COR-L47 (cell line): Measurements from ENCODE around the gene RPS24.
A peak's percentile ranks its signal among the peaks of the same experiment; 100 is the strongest.

Source experiments
- DNase-seq: peaks from one replicate; lab custom pipeline; 2025; lab: John Stamatoyannopoulos, UW

Gene RPS24

DNA sequence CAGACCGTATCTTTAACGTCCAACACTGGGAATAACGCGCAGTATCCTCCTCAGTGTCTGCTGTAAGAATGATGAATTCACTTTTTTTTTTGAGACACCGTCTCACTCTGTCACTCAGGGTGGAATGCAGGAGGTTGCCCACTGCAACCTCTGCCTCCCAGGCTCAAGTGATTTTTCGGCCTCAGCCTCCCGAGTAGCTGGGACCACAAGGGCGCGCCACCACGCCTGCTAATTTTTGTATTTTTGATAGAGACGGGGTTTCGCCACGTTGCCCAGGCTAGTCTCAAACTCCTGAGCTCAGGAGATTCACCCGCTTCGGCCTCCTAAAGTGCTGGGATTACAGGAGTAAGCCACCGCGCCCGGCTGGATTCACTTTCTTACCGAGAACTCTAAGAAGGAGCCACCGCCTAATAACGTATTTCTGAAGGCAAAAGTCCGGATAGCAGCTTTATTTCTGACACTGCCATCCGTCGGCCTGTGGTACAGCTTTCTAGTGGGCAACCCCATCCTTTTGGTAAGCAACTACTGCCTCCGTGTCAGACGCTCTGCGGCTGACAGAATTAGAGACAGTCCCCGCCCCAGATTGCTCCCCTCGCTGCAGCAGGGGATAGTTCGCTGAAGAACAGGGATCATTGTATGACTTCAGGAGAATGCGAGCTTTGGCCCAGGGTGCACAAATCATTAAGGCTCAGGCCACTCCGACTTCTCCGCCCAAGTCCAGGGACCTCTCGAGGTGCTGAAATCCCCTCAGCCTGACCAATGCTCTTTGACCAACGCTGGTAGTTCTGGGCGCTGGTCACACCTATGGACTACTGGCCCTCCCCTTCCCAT is 5.0 kb upstream of the RPS24 start:
- DNase-seq = no peak

GRCh38 chr10:78029269-78030226 is 4.1 kb upstream of the RPS24 start, which contains the start of gene POLR3A:
Gene POLR3A, minus strand, starts transcription at chr10:78029515. Its CDS starts 108 bp downstream, at chr10:78029407.
- peak; percentile 83 for DNase-seq

DNA sequence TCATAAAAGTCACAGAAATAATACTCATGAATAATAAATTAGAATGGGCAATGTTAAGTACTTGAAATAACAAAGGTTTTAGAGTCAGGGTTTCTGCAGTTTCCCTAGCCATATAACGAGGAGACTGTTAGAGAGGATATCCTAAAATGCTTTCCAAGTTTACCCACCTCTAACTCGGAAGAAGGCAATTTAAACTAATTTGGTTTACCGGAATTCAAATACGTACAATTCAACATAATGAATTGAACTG is 351 bp upstream of the RPS24 start:
- no peak for DNase-seq

- DNase-seq = no peak
Measured at GRCh38 chr10:78035025-78035424, 1.4 kb downstream of the RPS24 start.

DNA sequence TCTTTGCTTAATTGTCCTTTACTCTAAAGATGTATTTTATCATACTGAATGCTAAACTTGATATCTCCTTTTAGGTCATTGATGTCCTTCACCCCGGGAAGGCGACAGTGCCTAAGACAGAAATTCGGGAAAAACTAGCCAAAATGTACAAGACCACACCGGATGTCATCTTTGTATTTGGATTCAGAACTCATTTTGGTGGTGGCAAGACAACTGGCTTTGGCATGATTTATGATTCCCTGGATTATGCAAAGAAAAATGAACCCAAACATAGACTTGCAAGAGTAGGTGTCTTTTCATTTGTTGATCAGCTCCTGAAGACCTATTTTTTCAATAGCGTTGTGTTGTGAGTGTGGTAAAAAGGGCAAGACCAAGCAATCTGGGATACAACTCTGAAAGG is 1.8 kb downstream of the RPS24 start:
- no peak for DNase-seq

DNA sequence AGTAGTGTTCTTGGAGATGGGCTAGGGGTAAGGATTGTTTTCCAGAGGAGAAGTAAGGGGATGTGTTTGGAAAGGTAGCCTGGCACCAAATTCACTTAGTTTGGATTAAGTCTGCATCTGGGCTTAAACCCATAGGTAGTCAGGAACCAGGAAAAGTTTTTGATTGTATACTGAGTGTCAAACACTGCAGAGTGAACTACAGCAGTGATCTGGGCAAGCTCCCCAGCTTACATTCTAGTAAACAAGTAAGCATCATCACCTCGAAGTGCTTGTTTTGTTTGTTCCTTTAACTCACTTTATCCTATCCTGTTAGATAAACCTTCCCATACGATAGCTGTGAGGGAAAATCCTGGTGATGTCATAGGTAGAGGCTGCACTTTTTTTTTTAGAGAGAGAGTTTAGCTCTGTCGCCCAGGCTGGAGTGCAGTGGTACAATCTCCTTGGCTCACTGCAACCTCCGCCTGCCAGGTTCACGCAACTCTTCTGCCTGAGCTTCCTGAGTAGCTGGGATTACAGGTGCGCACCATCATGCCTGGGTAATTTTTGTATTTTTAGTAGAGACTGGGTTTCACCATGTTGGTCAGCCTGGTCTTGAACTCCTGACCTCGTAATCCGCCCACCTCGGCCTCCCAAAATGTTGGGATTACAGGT is 2.4 kb downstream of the RPS24 start:
- no peak for DNase-seq

DNA sequence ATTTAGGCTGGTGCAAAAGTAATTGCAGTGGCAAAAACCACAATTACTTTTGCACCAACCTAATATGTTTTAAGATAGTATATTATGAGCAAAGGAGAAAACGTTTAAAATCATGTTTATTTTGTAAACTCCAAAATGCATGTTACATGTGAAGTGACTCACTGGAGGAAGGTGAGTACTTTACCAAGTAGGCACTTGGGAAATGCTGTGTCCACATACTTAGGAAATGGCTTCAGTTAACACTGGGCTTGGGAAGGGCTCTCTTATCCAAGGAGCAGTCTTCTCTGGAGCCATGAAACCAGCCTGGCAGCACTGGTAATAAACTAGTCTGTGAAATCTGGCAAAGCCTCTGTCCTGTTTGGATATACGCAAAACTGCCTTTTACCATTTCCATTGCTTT is 4.4 kb downstream of the RPS24 start:
- DNase-seq = no peak

- no peak for DNase-seq
Measured at GRCh38 chr10:78038791-78039547, 5.3 kb downstream of the RPS24 start.

- no peak for DNase-seq
Measured at GRCh38 chr10:78039743-78040142, 6.1 kb downstream of the RPS24 start.

GRCh38 chr10:78041170-78042057 is 7.8 kb downstream of the RPS24 start:
- DNase-seq = no peak

- DNase-seq = no peak
Measured at GRCh38 chr10:78042058-78042751, 8.5 kb downstream of the RPS24 start.

DNA sequence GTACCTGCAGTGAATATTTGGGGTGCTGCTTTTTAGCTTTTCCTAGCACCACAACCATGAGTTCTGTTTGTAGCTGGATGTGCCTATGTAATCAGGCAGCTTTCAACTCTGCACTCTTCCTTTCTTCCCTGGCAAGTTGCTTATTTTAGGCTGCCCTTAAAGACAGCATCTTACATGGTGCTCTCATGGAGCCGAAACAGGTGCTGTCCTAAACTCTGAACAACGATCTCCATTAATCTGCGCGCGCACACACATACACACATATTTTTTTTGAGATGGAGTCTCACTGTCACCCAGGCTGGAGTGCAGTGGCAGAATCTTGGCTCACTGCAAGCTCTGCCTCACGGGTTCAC is 9.1 kb downstream of the RPS24 start:
- no peak for DNase-seq

- DNase-seq = no peak
Measured at GRCh38 chr10:78044179-78044578, 10.5 kb downstream of the RPS24 start.

GRCh38 chr10:78044699-78045098 is 11.0 kb downstream of the RPS24 start:
- DNase-seq = no peak

GRCh38 chr10:78045237-78045636 is 11.6 kb downstream of the RPS24 start:
- no peak for DNase-seq

GRCh38 chr10:78045856-78046255 is 12.2 kb downstream of the RPS24 start:
- DNase-seq = no peak

DNA sequence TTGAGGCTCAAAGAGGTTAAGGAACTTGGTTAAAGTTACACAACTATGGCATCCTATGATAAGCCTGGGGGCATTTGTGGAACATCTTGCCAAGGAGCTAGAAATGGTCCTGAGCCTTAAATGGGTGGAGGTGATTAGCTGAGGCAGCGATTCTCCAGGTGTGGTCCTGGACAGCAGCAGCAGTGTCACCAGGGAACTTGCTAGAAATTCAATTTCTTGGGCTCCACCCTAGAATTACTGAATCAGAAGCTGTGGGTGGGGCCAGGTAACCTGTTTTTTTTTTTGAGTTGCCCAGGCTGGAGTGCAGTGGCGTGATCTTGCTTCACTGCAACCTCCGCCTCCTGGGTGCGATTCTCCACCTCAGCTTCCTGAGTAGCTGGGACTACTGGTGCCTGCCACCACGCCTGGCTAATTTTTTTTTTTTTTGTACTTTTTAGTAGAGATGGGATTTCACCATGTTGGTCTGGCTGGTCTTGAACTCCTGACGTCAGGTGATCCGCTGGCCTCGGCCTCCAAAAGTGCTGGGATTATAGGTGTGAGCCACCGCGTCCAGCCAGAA is 13.1 kb downstream of the RPS24 start:
- DNase-seq = no peak

- DNase-seq = peak; percentile 52
Measured at GRCh38 chr10:78047314-78047891, 13.7 kb downstream of the RPS24 start.

- no peak for DNase-seq
Measured at GRCh38 chr10:78049851-78050250, 16.2 kb downstream of the RPS24 start.
